Ramos (cell line): ENCODE measurements around the gene MAPK4.

Source experiments
- in situ Hi-C: fragments of 300-500 bp; cut with MboI; formaldehyde crosslinking; loops from one replicate; pipeline ENCODE4 v1.14.3; 2022; ENCODE audit warnings: low sequenced_read_pairs; ENCODE audit not compliant: unreplicated experiment

MAPK4 gene

GRCh38 chr18:50622320-50622719 lies 62.4 kb downstream of the MAPK4 start:
- in situ Hi-C loops = no loop called here

GRCh38 chr18:50622865-50623393 lies 63.0 kb downstream of the MAPK4 start:
- in situ Hi-C loops = no loop called here

GRCh38 chr18:50623694-50624352 lies 63.9 kb downstream of the MAPK4 start:
- in situ Hi-C loops = no loop called here

- in situ Hi-C loops = no loop called here
Observed at GRCh38 chr18:50624981-50625380, 65.1 kb downstream of the MAPK4 start.

- in situ Hi-C loops = no loop called here
Observed at GRCh38 chr18:50626317-50626716, 66.4 kb downstream of the MAPK4 start.

GRCh38 chr18:50627594-50628532 lies 68.0 kb downstream of the MAPK4 start:
- in situ Hi-C loops = no loop called here

GRCh38 chr18:50628533-50628905 lies 68.6 kb downstream of the MAPK4 start:
- in situ Hi-C loops = no loop called here

- in situ Hi-C loops = no loop called here
Observed at GRCh38 chr18:50629148-50629631, 69.3 kb downstream of the MAPK4 start.

- in situ Hi-C loops = no loop called here
Observed at GRCh38 chr18:50630895-50631294, 71.0 kb downstream of the MAPK4 start.

GRCh38 chr18:50632895-50633515 lies 73.1 kb downstream of the MAPK4 start:
- in situ Hi-C loops = no loop called here

- in situ Hi-C loops = no loop called here
Observed at GRCh38 chr18:50633992-50634391, 74.1 kb downstream of the MAPK4 start.

- in situ Hi-C loops = no loop called here
Observed at GRCh38 chr18:50636366-50637057, 76.6 kb downstream of the MAPK4 start.

GRCh38 chr18:50638016-50638883 lies 78.4 kb downstream of the MAPK4 start:
- in situ Hi-C loops = no loop called here

GRCh38 chr18:50638884-50639420 lies 79.1 kb downstream of the MAPK4 start:
- in situ Hi-C loops = no loop called here

- in situ Hi-C loops = no loop called here
Observed at GRCh38 chr18:50639711-50640110, 79.8 kb downstream of the MAPK4 start.

- in situ Hi-C loops = no loop called here
Observed at GRCh38 chr18:50642439-50642838, 82.6 kb downstream of the MAPK4 start.

- in situ Hi-C loops = no loop called here
Observed at GRCh38 chr18:50644146-50644545, 84.3 kb downstream of the MAPK4 start.

- in situ Hi-C loops = no loop called here
Observed at GRCh38 chr18:50644807-50645206, 84.9 kb downstream of the MAPK4 start.

- in situ Hi-C loops = no loop called here
Observed at GRCh38 chr18:50647237-50647636, 87.3 kb downstream of the MAPK4 start.
